D721Med (cell line): ENCODE measurements around the gene OSGIN1.

ENCODE experiments used
- DNase-seq: peaks from one replicate; pipeline ENCODE4 v3.0.0; 2011; ENCODE audit warnings: low spot score; ENCODE audit not compliant: insufficient read length
- FAIRE-seq: peaks from 2 replicates; lab custom pipeline; 2011; peaks lifted over from hg19 to GRCh38; lab: Jason Lieb, UNC
- TF ChIP-seq, protein P1 (sequence below): IDR thresholded peaks from 2 replicates; pipeline ENCODE4 v1.5.1; 2012; ENCODE audit warnings: mild to moderate bottlenecking, control low read depth; ENCODE audit not compliant: insufficient read depth; ENCODE audit errors: missing control alignments

Gene OSGIN1, protein sequence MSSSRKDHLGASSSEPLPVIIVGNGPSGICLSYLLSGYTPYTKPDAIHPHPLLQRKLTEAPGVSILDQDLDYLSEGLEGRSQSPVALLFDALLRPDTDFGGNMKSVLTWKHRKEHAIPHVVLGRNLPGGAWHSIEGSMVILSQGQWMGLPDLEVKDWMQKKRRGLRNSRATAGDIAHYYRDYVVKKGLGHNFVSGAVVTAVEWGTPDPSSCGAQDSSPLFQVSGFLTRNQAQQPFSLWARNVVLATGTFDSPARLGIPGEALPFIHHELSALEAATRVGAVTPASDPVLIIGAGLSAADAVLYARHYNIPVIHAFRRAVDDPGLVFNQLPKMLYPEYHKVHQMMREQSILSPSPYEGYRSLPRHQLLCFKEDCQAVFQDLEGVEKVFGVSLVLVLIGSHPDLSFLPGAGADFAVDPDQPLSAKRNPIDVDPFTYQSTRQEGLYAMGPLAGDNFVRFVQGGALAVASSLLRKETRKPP

DNA sequence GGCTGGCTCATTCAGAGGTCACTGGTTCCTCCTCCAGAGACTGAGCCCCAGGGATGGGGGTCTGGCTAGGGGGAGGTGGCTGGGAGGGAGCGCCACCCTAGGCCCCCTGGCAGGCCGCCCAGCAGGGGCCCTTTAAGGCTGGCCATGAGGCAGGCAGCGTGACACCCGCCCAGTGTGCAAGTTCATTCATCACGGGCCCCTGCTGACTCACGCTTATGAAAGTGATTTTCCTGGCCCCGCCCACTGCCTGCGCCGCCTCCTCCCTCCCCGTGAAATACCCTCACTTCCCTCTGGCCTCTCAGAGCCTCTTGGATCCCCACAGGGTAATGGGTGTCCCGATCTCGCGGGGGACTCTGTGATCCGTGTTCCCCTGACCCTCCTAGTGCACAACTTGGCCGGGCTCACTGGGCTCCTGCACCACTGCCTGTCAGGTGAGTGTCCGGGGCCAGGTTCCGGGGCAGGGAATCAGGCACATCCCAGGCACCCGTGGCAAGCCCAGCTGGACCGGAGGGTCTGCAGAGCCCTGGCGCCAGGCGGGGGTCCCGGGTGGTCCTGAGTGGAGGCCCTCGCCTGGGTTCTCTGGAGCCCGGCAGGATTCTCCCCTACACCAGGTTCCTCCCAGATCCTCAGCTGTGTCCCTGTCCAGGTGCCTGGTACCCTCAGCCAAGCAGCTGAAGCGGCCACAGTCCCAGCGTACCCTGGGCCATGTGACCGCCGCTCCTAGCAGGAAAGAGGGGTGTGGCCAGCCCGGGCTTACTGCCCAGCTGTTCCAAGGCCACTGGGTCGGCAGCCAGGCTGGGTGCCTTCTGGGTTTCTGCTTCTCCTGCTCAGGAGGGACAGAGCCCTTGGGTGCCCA lies at the start of gene OSGIN1:
Gene OSGIN1 (plus strand): TSS at position 301 of the 856 bp plus-strand sequence. CDS start 4,432 bp downstream, outside the sequence.
- TF ChIP-seq, protein P1, sequence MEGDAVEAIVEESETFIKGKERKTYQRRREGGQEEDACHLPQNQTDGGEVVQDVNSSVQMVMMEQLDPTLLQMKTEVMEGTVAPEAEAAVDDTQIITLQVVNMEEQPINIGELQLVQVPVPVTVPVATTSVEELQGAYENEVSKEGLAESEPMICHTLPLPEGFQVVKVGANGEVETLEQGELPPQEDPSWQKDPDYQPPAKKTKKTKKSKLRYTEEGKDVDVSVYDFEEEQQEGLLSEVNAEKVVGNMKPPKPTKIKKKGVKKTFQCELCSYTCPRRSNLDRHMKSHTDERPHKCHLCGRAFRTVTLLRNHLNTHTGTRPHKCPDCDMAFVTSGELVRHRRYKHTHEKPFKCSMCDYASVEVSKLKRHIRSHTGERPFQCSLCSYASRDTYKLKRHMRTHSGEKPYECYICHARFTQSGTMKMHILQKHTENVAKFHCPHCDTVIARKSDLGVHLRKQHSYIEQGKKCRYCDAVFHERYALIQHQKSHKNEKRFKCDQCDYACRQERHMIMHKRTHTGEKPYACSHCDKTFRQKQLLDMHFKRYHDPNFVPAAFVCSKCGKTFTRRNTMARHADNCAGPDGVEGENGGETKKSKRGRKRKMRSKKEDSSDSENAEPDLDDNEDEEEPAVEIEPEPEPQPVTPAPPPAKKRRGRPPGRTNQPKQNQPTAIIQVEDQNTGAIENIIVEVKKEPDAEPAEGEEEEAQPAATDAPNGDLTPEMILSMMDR, result no peak

DNA sequence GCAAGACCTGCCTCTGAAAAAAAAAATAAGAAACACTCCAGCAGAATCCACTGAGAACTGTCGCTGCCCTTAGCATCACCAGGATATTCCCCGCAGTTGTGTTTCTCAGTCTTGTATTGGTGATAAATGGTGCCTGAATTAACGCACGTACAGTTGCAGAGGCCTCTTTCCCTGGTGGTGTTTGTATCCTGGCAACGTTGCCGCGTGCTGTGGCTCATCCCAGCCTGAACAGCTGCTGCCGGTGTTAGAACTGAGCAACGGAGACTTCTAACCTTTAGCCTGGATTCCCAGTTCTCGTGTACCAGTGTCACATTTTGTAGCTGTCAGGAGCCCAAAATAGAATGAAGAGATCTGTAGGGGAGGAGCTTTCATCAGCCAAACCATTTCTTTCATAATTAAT lies 49.3 kb upstream of the OSGIN1 start:
- FAIRE-seq, result no peak
- no peak for DNase-seq
- TF ChIP-seq, protein P1, result no peak

More for the DNA sequence above, at the start of gene OSGIN1:
- FAIRE-seq, result no peak
- DNase-seq, result no peak

DNA sequence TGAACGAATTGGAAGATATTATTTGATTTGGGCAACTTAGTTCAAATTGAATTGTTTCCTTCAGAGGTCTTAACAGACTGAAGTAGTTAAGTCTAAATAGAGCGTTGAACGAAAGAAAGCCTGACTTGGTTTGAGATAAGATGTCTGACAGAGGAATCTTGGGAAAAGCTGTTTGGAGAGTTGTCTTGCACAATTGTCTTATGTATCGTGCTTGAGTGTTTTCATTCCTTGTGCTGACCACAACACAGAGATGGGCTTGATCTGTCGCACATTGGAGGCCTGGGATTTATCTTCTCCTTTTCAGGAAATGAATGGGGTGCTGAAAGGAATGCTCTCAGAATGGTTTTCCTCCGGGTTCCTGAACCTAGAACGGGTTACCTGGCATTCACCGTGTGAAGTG lies 46.4 kb upstream of the OSGIN1 start:
- DNase-seq (no peak), FAIRE-seq (no peak)
- TF ChIP-seq, protein P1, result no peak

DNA sequence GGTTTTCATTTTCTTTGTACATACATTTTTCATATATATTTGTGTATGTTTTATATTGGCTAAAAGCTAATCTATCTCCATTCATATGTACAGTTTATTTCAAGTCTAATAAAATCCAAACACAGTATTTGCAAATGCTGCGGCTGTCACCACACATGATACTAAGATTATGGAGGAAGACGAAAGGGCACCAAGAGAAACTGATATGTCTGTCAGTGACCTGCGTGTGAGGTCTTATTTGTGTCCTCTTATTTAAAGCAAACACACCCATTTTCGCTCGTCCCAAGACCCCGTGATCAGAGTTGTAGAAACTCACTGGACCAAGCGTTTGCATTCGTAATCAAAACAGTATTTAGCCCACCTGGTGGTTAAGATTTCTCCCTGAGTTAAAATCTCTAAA lies 45.9 kb upstream of the OSGIN1 start:
- no peak for FAIRE-seq
- no peak for DNase-seq
- TF ChIP-seq, protein P1, result no peak

DNA sequence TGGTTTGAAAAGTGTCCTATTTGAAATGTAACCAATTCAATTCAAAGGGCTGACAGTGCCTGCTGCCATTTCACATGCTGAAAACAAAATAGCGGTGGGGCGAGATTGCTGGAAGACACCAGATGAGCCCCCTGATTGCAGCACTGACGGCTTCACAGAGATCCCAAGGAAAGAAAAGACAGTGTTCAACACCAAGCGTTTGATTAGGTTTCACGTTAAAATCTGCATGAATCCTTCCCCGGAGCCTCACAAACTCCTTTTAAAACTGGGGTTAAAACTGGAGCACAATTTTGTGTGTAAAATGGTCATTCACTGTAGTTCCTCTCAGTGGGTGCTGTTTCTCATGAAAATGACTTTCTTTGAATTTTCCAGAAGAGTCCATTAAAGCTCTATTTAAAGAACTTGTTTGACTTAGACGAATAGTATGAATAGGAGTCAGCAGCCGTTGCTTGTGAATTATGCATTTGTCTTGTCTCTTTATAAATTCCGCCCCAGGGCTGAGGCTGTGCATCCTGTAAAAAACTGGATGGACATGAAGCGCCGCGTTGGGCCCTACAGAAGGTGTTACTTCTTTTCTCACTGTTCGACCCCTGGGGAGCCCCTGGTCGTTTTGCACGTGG lies 45.3 kb upstream of the OSGIN1 start:
- FAIRE-seq, result no peak

DNA sequence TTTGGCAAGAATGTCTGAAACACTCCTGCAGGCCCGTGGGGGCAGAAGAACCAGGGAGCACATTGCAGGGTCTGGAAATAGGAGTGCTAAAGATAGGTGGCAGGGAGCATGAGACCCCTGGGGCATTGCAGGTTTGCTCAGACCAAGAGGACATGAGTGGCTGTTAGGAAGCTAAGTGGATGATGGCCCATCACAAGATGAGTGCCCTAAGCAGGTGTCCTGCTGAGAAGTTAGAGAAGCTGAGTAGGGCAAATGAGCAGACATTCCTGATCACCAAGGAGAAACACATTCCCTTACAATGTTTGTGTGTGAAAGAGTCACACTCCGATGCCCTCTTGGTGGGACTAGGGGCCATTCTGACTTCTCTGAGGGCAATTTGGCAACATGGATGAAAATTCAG lies 44.2 kb upstream of the OSGIN1 start:
- TF ChIP-seq, protein P1, result no peak
- DNase-seq (no peak), FAIRE-seq (no peak)

More for the DNA sequence above, 45.3 kb upstream of the OSGIN1 start:
- TF ChIP-seq, protein P1, result no peak
- no peak for DNase-seq
